Retinal pigment epithelial cell (primary cell): Measurements from ENCODE around the gene NRDC.

ENCODE experiments used
- DNase-seq: peaks from one replicate; pipeline ENCODE4 v3.0.0-alpha.2; 2010; ENCODE audit warnings: low read depth
- H3K4me3 ChIP-seq: 2 replicates; pipeline ENCODE4 v1.5.1; 2011; ENCODE audit warnings: mild to moderate bottlenecking, low read length, control low read depth, moderate library complexity
- TF ChIP-seq, protein P1 (sequence below): conservative IDR thresholded peaks from 2 replicates; pipeline ENCODE4 v1.5.1; 2011; ENCODE audit warnings: low read depth, low read length, control low read depth, inconsistent platforms

The NRDC gene

DNA sequence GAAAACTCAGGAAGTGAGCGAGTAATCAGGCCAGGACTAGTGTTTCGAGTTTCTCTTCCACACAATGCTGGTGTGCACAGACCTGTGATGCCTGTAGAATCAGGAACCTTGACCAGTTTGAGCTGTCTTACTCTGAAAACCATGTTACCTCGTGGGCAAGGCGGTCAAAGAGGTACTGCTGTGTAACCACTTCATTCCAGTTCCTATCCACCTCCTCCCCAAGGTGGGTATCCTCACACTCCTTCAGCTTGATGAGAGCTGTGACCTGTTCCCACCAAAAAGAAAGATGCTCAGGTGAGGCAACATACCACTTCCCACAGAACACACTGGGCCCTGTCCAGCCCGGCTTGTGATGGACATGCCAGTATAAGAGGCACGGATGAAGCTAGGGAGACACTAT is 88.1 kb downstream of the NRDC start:
- DNase-seq, result no peak
- TF ChIP-seq, protein P1, sequence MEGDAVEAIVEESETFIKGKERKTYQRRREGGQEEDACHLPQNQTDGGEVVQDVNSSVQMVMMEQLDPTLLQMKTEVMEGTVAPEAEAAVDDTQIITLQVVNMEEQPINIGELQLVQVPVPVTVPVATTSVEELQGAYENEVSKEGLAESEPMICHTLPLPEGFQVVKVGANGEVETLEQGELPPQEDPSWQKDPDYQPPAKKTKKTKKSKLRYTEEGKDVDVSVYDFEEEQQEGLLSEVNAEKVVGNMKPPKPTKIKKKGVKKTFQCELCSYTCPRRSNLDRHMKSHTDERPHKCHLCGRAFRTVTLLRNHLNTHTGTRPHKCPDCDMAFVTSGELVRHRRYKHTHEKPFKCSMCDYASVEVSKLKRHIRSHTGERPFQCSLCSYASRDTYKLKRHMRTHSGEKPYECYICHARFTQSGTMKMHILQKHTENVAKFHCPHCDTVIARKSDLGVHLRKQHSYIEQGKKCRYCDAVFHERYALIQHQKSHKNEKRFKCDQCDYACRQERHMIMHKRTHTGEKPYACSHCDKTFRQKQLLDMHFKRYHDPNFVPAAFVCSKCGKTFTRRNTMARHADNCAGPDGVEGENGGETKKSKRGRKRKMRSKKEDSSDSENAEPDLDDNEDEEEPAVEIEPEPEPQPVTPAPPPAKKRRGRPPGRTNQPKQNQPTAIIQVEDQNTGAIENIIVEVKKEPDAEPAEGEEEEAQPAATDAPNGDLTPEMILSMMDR, result no peak
- no peak overlapping the region for H3K4me3 ChIP-seq

DNA sequence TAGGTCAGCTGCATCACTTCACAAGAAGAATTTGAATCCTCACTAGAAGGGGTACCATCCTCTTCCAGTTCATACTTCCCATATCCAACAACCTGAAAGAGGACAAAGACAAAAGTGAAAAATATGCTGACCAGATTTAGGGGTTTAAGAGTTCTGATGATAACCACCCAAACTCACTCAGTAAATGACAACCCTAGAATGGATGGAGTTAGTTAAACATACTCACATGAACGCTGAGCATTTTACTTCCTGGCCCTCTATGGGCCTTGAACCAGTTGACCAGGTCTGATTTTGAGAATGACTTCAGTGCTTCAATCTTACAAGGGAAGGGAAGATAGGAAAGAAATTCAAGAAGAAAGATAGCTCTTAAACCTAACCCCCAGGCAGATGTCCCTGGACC is 89.2 kb downstream of the NRDC start:
- TF ChIP-seq, protein P1, result no peak
- DNase-seq, result no peak
- H3K4me3 ChIP-seq, result no peak overlapping the region

DNA sequence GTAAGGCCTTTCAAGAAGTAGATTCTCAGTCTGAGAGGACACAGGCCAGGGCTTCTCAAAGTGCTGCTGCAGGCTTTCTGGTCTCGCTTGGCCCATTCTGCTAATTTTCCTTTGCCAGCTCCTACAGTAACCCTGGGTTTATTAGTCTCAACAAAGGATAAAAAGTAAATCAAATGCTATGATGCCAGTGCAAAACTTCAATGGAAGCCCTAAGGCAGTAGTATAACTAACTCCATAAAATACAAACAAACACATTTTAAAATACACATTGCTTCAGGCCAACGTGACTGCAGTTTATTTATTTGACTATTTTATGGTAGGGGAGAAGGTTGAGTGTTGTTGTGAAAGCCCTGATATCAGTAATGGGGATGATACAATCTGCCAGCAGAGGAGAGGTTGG is 89.6 kb downstream of the NRDC start:
- TF ChIP-seq, protein P1, result no peak
- DNase-seq, result no peak
- H3K4me3 ChIP-seq, result no peak overlapping the region

DNA sequence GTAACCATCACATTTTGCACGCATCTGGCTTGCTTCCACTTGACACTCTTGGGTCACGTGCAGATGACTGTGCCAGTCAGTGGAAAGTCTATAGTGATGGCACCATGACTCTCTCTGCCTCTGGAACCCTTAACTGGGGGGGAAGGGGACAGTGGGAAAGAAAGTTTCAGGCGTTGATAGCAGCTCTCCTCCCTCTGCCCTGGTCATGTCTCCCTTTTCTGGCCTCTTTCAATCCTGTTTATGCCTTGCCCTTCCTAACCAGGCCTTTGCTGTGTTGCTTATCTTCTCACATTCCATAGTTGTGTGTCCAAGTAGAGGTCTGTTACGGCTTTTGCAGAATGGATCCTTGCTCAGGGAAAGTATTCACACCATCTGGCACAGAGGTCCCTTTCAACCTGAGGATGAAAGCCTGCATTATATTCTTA is 93.5 kb downstream of the NRDC start:
- TF ChIP-seq, protein P1, result no peak
- H3K4me3 ChIP-seq, result no peak overlapping the region
- DNase-seq, result no peak

DNA sequence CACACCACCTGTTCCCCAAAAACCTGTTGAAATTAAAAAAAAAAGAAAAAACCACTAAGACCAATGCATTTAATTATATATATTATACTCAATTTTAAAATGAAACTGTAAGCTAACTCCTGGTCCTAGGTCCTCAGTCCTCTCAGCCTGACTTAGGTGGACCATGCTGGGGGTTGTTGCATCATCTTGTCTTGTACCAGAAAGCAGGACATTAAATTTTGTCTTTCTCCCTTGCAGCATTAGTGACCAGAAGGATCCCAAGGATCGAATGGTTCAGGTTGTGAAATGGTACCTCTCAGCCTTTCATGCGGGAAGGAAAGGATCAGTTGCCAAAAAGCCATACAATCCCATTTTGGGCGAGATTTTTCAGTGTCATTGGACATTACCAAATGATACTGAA is 97.6 kb downstream of the NRDC start:
- DNase-seq, result no peak
- TF ChIP-seq, protein P1, result no peak
- no peak overlapping the region for H3K4me3 ChIP-seq

DNA sequence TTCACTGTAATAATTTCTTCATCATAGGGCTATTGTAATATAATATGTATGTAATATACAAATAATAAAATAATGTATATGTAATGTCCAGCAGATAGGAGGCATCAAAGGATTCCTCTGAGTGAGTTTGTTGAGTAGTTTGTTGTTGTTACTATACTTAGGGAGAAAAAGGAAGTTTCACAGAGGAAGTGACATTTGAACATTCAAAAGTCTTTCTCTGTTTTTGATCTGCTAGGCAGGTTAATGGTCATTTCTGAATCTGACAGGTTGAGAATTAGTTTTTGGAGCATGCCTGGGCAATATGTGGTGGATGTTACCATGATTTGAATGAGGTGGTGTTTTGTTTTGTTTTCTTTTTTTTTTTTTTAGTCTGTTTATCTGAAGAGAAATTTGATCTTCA is 102.1 kb downstream of the NRDC start:
- DNase-seq, result no peak
- TF ChIP-seq, protein P1, result no peak

DNA sequence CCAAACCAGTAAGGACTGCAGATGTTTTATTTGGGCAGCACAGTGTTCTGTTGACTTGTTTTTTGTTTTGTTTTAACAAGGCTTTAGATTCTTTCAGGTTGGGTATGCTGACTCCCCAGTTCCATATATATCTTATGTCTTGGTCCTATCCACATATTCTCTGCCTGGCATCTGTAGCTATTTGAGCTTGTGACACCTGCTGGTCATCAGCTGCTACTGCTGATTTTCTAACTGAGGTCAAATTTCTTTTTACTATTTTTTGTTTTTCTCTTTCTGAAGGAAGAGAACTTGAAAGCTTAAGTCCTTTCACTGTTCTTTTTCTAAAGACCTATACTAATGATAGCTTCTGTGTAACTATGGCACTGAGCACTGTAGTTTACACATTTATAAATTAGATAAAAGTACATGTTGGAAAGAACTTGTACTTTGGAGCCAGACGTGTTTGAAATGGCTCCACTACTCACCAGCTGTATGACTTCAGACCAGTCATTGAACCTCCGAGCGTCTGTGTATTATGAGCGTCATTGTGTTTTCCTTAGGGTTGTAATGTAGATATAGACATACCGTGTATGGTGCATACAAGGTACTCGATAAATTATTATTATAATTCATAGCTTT is 109.4 kb downstream of the NRDC start:
- TF ChIP-seq, protein P1, result peak; percentile 79
- peak; percentile 27 for DNase-seq
- H3K4me3 ChIP-seq, result no peak overlapping the region

More for the DNA sequence above, 102.1 kb downstream of the NRDC start:
- no peak overlapping the region for H3K4me3 ChIP-seq
